Kidney tubule cell (primary cell): Measurements from ENCODE around the gene NOVA2.

Experiments used
- DNase-seq: peaks from one replicate; pipeline ENCODE4 v3.0.0-alpha.2; 2018; ENCODE audit warnings: low spot score

The NOVA2 gene

GRCh38 chr19:45962021-45962420, 11.6 kb downstream of the NOVA2 start:
- no peak for DNase-seq

GRCh38 chr19:45960595-45961235, 12.9 kb downstream of the NOVA2 start:
- DNase-seq: no peak

- no peak for DNase-seq
These were observed 14.1 kb downstream of the NOVA2 start for GRCh38 chr19:45959517-45960025.

- no peak for DNase-seq
These were observed 14.7 kb downstream of the NOVA2 start for GRCh38 chr19:45958769-45959516.

- DNase-seq: no peak
These were observed 15.3 kb downstream of the NOVA2 start for GRCh38 chr19:45958320-45958719.

GRCh38 chr19:45955905-45956608, 17.6 kb downstream of the NOVA2 start:
- DNase-seq: peak; percentile 34

- no peak for DNase-seq
These were observed 19.5 kb downstream of the NOVA2 start for GRCh38 chr19:45954156-45954555.

- DNase-seq: no peak
These were observed 20.0 kb downstream of the NOVA2 start for GRCh38 chr19:45953676-45954075.

- DNase-seq: peak; percentile 32
These were observed 20.8 kb downstream of the NOVA2 start for GRCh38 chr19:45952686-45953505.

- DNase-seq: no peak
These were observed 21.4 kb downstream of the NOVA2 start for GRCh38 chr19:45952341-45952685.

- DNase-seq: peak; percentile 77
These were observed 25.7 kb downstream of the NOVA2 start for GRCh38 chr19:45947926-45948325.

- no peak for DNase-seq
These were observed 33.2 kb downstream of the NOVA2 start for GRCh38 chr19:45940515-45940805.

- DNase-seq: no peak
These were observed 33.7 kb downstream of the NOVA2 start for GRCh38 chr19:45939792-45940514.

GRCh38 chr19:45938733-45939319, 34.8 kb downstream of the NOVA2 start:
- DNase-seq: no peak

GRCh38 chr19:45935267-45935666, 38.4 kb downstream of the NOVA2 start:
- DNase-seq: no peak

- DNase-seq: no peak
These were observed 39.0 kb downstream of the NOVA2 start for GRCh38 chr19:45934551-45935230.

- no peak for DNase-seq
These were observed 39.9 kb downstream of the NOVA2 start for GRCh38 chr19:45933759-45934158.

GRCh38 chr19:45931055-45931454, 42.6 kb downstream of the NOVA2 start:
- no peak for DNase-seq

GRCh38 chr19:45929247-45929646, 44.4 kb downstream of the NOVA2 start:
- no peak for DNase-seq

GRCh38 chr19:45927565-45928261, 46.0 kb downstream of the NOVA2 start:
- peak; percentile 89 for DNase-seq
